Measurements from ENCODE around the gene P2RY6. TPM values are rescaled to one million over a fixed set of nuclear protein-coding genes. Genes with fewer than 3 reads are reported as not detected.

Gene P2RY6
- polyA plus RNA-seq, 1 donor, result 2.4 TPM

DNA sequence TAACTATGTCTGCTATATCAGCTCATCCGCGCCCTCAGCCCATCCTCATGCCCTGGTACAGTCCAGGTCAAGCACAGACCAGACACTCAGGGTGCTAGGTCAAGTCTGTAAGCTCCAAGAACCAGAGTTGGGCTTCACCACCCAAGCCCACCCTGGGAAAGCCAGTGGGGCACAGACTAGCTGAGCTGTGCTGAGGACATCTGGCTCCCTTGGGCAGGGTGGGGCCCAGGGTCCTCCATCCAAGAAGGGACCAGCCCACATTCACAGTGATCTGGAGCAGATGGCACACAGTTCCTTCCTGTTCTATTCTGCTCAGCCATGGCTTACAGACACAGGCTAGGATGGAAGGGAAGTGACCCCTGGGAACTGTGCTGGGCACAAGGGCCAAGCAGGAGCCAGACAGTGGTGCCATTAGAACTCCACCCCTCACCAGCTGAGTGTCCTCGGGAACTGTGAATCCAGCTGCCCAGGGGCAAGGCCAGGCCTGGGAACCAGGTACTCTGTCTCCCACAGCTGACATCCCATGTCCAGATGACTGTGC lies 9.1 kb downstream of the P2RY6 start:
- DNase-seq, result no peak

DNA sequence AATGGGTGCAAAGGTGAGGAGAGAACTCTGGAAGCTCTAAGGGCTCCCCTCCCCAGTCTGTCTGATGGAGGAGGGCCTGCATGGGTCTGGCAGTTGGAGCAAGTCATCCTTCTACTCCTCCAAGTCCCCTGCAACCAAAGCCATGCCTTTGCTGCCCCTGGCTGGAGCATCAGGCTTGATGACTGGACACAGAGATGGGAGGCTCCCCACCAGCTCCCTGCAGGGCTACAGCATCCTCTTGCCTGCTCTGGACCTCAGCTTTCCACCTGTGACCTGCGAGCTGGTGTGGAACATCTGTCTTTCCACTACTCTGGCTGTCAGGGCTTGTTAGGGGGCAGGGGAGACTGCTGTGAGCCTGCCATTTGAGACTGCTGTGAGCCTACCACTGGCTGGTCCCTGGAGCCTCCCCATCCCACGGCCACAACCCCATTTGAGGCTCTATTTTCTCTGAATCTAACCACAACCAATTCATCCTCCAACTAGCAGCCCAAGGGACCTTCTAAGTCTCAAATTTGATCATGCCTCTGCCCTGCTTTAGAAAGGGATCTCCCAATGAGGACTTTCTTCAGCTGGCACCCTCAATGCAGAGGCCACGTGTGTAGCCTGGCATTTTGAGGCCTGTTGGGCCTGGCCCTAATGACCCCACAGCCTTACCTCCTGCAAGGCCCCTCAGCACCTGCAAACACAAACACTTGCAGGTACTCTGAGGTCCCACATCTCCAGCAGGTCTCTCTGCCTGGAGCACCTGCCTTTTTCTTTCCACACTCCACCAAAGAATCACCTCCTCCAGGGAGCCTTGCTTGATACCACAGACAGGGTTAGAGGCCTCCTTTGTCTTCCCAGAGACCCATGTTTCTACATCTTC lies 9.9 kb downstream of the P2RY6 start:
- DNase-seq, result no peak

DNA sequence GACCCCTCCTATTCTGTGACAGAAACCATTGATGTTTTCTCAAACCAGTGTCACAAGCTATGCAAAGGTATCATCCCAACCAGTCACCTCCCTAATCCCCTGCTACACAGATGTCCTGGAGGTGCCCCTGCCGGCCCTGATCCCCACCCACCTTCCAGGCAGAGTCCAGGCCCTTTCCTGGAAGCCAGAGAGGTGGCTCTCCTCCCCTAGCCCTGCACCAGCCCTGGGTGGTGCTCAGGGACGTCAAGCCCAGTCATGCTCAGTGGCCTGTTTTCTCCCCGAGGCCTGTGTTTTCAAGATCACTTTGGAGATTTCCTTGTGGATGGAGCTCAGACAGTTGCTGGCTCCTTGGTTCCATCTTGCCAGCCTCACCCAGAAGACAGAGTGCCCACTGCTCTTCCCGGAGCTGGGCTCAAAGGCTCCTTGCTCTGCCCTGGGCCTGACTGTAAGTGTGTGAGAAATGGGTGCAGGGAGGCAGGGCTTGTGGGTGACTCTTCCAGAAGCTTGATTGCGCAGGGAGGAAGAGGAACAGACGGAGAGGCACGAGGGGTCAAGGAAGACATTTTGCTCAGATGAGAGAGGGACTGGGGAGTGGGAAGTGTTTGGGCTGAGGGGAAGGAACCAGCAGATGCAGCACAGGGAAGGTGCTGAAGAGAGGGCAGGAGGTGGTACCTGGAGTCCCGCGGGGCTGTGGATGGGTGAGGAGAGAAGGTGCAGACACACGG lies 11.3 kb downstream of the P2RY6 start:
- no peak for DNase-seq

DNA sequence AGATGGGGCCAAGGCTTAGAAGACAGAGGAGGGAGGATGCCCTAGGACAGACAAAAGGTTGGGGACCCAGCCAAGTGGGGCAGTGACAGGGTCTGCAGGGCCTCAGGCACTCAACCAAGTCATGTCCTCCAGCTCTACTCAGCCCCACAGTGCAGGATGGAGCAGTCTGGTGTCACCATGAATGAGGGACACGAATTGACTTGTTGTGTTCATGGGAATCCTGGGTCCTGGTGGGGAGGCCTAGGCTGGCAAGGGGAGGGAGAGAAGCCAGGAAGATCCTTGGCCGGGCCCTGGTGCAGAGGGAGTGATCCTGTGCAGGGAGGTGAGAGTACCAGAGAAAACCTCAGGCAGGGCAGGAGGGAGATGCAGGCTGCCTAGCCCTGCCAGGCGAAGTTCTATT lies 12.0 kb downstream of the P2RY6 start:
- DNase-seq, result no peak

DNA sequence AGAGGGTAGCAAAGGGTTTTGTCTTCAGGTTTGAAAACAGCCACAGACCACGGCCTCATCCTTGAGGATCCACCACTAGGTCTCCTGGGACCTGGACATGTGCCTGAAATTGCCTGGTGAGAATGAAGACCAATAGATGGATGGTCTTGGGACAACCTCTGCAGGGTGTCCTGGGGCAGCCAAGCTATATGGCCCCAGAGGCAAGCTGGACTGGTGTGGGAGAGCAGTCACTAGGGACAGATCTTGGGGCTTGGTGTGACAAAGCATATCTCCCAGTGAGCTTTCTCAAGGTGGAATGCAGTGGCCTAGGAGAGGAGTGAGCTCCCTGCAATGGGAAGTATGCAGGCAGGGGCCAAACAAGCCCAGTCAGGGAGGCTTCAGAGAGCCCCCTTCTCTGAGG lies 13.6 kb downstream of the P2RY6 start:
- no peak for DNase-seq

DNA sequence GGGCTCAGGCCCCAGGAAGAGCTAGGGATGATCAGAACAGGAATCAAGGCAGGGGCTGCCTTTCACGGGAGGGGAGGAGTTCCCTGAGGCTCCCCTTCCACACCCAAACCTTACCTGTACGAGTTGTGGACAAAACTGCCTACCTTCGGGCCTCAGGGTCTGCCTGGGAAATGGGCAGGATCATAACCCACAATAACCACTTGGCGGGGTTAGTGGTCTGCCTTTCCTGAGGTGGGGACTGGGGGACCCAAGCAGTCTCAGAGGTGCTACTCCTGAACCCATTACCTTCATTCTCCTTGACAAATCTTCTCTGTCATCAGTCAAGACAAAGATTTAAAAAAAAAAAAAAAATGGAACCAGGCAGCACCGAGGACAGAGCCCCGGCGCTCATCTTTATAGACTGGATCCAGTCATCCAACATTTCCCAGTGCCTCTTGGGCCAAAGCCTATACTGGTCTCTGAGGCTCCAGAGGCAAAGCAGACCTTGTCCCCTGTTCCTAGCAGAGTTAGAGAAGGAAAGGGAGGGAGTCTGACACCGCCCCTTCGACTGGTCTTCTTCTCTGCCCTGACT lies 14.2 kb downstream of the P2RY6 start:
- DNase-seq, result no peak

DNA sequence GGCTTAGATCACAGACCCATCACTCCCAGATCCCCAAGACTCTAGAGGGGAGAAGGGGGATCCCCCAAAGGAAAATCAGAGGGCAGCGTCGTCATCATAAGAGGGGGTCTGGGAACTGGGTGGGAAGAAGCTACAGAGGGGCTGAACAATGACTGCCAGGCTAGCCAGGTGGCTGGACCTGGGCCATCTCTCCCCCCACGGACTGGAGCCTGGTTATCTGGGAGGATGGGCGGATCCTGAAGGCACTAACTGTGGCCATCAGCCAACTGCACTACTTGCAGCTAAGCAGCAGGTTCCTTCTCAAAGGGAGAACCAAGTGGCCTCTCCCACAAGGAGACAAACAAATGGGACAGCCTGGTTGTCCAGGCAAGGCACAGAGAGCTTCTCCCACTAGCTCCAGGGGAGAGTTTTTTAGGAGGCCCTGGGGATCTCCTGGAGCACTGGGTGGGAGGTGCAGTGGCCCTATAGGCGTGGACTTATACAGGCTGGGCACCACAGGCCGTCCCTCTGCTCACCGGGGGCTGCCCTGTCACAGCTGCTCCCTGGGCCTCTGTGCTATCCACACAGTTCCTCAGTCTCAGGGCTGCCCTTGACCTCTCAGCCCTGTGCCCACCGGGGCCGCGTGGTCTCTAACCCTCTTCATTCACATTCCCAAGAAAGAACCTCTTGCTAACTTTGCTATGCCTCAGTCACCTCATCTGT lies 15.4 kb downstream of the P2RY6 start:
- no peak for DNase-seq

DNA sequence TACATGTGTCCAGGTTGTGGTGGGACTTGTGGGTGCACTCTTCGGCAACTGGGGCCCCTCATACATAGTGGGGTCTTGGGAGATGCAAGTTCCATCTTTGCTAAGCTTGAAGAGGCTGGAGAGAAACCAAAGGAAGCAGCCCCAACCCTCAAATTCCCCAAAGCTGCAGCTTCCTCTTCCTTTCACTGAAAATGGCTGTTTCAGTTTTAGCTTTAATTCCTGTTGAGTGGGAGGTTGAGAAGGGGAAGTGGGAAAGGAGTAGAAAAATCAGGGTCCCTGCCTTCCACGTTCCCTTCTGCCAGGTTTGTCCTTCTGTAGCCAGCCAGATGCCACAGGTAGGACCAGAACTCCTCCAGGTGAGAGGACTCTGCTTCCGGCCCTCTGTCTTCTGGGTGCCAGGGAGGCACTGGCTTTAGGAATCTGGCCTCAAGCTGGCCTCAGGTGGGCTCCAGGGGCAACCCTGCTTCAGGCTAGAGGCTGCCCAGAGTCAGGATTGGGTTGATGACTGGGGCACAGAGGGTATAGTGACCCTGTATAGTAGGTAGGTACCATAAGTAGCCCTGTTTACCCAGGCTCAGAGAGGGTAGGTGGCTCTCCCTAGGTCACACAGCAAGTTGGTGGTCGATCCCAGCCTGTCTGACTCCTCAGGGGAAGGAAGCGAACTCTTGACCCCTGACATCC lies 16.2 kb downstream of the P2RY6 start:
- no peak for DNase-seq

DNA sequence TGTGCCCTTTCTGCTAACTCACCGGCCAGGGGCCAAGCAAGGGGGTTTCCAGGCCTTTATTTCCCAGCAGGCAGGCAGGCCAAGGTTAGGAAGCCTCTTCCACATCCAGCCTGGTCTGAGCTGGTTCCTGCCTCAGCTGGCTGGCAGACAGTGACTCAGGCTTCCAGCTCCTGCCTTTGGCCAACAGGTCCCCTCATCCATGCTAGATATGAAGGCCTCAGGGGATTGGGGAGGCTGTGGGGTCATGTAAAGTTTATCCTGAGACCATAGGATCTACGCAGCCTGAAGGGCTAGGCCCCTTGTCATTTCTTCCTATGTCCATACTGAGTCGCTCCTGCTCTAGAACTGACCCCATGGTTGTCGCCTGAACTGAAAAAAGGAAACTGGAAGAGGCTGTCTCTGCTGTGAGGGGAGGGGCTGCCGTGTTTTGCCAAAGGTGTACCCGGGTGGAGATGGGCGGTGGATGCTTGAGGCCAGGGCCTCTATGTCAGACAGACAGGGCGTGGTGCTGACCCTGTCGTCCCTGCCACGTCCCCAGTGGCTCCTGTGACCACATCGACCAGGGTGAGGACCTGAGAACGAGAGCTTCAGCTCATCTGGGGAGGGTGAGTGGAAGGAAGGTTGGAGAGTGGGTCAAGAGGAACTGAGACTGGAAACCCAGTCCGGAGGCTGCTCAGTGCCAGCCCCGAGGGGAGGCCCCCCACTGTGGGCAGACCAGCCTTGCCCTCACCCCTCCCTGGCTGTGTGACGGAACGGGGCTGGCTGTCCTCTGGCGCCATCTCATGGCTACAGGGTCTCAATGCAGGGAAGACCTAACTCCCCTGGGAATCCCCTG lies 17.0 kb downstream of the P2RY6 start:
- DNase-seq, result peak; percentile 78

DNA sequence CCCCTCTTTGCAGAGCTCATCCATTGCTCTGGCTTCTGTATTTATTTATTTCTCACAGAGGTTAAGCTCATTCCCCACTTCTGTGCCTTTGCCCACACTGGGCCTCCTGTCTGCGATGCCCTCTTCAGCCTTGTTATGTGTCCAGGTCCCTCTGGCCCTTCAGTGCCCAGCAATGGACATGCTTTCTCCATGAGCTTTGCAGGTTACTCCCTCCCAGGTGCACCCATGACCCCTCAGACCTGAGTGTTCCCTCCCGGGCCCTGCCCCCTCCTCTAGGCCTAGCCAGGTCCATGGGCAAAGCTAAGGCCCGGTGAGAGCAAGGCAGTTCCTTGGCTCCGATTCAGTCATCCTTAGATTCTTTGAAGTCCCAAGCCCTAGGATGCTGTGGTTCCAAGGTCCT lies 18.4 kb downstream of the P2RY6 start:
- DNase-seq, result no peak

DNA sequence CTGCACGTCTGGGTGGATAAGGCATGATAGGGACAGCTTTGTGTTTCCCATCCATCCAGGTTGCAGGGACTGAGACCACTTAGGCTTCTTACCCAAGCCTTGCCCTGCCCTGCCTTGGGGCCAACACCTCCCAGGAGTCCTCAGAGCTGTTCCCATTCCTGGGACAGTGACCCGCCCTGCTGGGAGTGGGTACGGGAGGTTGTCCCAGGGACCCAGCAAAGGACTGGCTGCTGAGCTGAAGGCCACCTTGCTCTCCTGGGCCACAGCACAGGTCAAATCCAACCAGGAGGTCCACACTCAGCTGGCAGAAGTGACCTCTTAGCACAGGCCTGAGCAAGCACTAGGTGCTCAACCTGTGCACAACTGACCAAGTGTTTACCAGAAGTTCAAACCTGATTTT lies 19.1 kb downstream of the P2RY6 start:
- no peak for DNase-seq

DNA sequence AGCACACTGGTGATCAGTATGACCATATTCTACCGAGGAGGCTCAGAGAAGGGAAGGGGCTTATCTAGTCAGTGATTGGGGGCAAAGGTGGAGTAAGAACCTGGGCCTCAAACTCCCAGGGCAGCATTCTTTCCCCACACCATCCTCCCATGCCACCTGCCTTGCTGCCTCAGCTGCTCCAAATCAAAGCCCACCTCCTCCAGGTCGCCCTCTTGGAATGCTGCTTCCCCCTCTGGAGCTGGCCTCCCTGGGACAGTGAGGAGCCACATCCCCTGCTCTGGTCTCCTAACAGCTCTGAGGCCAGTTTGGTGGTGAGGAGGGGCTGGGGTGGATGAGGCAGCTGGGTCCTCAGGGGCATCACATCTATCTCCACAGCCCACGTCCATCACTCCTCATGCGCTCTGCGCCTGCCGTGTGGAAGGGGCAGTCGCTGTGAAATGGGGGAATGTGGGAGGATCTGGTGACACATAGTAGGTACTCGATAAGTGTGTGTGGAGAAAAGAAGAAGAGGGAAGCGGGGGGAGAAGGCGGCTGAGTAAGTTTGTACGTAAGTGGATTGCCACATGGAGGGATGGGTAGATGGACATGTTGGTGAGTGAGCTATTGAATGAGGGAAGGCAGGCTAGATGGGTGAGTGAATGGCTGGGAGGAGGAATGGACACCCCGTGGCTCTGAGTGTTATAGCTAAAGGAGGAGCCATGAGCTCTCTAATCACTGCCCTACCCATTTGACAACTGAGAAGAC lies 19.8 kb downstream of the P2RY6 start:
- no peak for DNase-seq

DNA sequence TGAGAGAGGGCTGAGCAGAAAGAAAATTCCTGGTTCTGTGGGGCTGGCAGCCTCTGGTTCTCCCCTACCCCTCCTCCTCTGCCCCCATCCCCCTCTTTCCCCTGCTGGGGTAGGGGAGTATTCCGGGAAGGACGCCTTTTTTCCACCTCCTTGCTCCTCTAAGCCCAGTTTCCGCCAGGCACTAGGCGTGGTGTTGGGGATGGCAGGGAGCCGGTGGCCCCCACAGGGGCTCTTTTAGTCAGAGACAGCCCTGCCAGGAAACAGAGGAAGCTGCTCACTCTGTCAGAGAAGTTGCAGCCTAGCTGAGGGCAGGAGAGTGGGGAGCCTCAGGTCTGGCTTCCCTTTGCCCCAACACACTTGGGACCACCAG lies 20.4 kb downstream of the P2RY6 start:
- DNase-seq, result peak; percentile 64

DNA sequence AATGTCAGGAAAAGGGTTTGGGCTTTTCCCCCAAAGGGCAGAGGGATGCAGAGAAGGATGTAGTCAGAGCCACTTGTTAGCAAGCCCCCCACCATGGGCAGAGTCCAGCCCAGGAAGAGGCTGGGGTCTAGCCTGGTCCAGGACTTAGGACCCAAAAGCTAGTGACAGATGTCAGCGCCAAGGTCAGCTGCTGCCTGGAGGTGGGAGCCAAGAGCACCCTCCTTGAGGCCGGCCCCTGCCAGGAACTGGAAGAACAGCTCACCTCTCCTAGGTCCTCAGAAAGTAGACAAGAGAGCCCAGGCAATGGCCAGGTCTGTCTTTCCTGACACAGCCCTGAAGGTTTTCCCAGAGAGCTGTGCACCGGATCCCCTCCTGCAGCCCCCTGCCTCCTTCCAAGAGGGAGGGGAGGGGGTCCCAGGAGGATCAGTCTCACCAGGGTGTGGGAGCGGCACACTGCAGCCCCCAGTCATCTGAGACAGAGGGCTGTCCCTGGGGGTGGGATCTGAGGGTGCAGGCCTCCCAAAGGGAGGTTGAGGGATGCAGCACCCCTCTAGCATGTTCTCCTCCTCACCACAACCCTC lies 21.3 kb downstream of the P2RY6 start:
- no peak for DNase-seq

DNA sequence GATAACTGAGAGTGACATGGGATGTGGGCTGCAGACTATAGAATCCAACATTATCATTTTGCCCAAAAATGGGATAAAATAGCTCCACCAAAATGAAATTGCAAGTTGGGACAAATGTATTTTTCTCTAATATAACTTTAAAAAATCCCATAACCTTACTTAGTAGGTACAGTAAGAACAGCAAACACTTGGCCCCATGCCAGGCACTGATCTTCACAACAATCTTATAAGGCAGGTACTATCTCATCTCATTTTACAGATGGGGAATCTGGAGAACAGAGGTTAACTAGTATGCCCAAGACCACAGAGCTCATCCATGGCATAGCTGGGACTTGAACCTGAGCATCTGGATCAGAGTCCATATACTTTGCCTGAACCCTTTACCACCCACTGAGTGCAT lies 22.5 kb downstream of the P2RY6 start:
- DNase-seq, result no peak

DNA sequence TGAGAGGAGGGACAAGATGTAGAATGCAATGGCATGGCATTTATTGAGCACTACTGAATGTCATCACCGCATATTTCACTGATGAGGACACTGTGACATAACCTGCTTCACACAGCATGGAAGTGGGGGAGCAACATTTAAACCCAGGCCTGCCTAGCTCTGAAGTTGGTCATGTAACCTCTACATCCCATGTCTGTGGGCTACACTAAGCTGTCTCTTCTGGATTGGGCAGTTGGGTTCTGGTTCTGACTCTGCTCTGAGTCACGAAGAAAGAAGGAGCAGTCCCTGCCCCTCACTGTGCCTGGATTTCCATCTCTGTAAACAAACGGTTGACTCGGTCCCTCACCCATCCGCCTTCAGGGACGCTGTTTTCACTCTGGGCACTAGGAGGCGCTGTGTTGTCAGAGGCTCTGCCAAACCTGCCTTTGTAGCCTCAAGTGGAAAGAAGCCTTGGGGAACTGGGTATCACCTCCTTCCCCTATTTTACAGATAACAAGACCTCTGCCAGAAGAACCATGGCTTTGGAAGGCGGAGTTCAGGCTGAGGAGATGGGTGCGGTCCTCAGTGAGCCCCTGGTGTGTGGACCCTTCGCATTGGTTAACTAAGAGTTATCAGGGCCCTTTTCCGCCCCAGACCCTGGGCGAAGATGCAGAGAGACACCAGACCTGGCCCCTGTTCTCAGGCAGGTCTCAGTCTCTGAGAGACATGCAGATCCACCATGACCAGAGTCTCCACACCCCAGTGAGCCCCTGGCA lies 23.3 kb downstream of the P2RY6 start:
- no peak for DNase-seq

DNA sequence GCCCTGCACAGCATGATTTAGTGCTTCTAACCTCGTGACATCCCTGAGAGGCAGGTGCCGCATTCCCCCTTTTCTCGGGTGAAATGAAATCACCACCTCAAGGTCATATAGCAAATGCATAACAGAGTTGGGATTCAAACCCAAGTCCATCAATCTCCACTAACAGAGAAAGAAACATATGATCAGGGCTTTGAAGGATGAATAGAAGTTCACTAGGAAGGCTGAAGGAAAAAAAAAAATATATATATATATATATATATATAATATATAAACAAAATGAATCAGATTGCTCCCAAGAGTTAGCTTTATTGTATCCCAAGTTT lies 23.8 kb downstream of the P2RY6 start:
- DNase-seq, result no peak

DNA sequence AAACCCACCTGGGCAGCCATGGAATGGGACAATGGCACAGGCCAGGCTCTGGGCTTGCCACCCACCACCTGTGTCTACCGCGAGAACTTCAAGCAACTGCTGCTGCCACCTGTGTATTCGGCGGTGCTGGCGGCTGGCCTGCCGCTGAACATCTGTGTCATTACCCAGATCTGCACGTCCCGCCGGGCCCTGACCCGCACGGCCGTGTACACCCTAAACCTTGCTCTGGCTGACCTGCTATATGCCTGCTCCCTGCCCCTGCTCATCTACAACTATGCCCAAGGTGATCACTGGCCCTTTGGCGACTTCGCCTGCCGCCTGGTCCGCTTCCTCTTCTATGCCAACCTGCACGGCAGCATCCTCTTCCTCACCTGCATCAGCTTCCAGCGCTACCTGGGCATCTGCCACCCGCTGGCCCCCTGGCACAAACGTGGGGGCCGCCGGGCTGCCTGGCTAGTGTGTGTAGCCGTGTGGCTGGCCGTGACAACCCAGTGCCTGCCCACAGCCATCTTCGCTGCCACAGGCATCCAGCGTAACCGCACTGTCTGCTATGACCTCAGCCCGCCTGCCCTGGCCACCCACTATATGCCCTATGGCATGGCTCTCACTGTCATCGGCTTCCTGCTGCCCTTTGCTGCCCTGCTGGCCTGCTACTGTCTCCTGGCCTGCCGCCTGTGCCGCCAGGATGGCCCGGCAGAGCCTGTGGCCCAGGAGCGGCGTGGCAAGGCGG lies 24.5 kb downstream of the P2RY6 start:
- no peak for DNase-seq

DNA sequence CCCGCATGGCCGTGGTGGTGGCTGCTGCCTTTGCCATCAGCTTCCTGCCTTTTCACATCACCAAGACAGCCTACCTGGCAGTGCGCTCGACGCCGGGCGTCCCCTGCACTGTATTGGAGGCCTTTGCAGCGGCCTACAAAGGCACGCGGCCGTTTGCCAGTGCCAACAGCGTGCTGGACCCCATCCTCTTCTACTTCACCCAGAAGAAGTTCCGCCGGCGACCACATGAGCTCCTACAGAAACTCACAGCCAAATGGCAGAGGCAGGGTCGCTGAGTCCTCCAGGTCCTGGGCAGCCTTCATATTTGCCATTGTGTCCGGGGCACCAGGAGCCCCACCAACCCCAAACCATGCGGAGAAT lies 25.1 kb downstream of the P2RY6 start:
- DNase-seq, result no peak
